MM.1S (cell line): ENCODE results near the gene HECW1.

Source experiments
- DNase-seq: peaks from one replicate; pipeline ENCODE4 v3.0.0-alpha.2; 2015
- H2AFZ ChIP-seq: fragments of 300-600 bp; sonication (generic); 2 replicates; pipeline ENCODE4 v1.6.0; 2016; ENCODE audit warnings: antibody characterized with exemption, low read length
- H3F3A ChIP-seq: fragments of 300-600 bp; sonication (generic); 2 replicates; pipeline ENCODE4 v1.6.1; 2016; ENCODE audit warnings: mild to moderate bottlenecking, antibody characterized with exemption, low read length, moderate library complexity, mixed read lengths; ENCODE audit not compliant: insufficient read depth
- H3K27ac ChIP-seq: fragments of 300-600 bp; sonication (generic); 2 replicates; pipeline ENCODE4 v1.5.1; 2016; ENCODE audit warnings: mild to moderate bottlenecking, low read length
- H3K27me3 ChIP-seq: fragments of 300-600 bp; sonication (generic); replicated peaks from 2 replicates; pipeline ENCODE4 v1.6.0; 2016; ENCODE audit warnings: low read length; ENCODE audit not compliant: insufficient read depth
- H3K36me3 ChIP-seq: fragments of 300-600 bp; sonication (generic); replicated peaks from 2 replicates; pipeline ENCODE4 v1.6.1; 2016; ENCODE audit warnings: mild to moderate bottlenecking, low read length, mixed read lengths; ENCODE audit not compliant: insufficient read depth
- H3K4me1 ChIP-seq: fragments of 300-600 bp; sonication (generic); 2 replicates; pipeline ENCODE4 v1.6.1; 2016; ENCODE audit warnings: low read length, mixed read lengths
- H3K4me2 ChIP-seq: fragments of 300-600 bp; sonication (generic); 2 replicates; pipeline ENCODE4 v1.6.0; 2016; ENCODE audit warnings: low read depth, low read length
- H3K4me3 ChIP-seq: fragments of 300-600 bp; sonication (generic); 2 replicates; pipeline ENCODE4 v1.5.1; 2016; ENCODE audit warnings: low read length, mixed read lengths
- H3K79me2 ChIP-seq: fragments of 300-600 bp; sonication (generic); 2 replicates; pipeline ENCODE4 v1.6.1; 2016; ENCODE audit warnings: mixed run types, low read length, mixed read lengths
- H3K9ac ChIP-seq: fragments of 300-600 bp; sonication (generic); 2 replicates; pipeline ENCODE4 v1.6.1; 2016; ENCODE audit warnings: low read length, mixed read lengths
- H3K9me2 ChIP-seq: fragments of 300-600 bp; sonication (generic); replicated peaks from 2 replicates; pipeline ENCODE4 v1.6.1; 2016; ENCODE audit warnings: mild to moderate bottlenecking, low read length, mixed read lengths; ENCODE audit not compliant: insufficient read depth
- H3K9me3 ChIP-seq: fragments of 300-600 bp; sonication (generic); replicated peaks from 2 replicates; pipeline ENCODE4 v1.6.1; 2016; ENCODE audit warnings: mild to moderate bottlenecking, low read length, mixed read lengths; ENCODE audit not compliant: insufficient read depth
- H4K20me1 ChIP-seq: fragments of 300-600 bp; sonication (generic); 2 replicates; pipeline ENCODE4 v1.6.1; 2016; ENCODE audit warnings: mild to moderate bottlenecking, low read length, moderate library complexity, mixed read lengths; ENCODE audit not compliant: insufficient read depth
- EZH2 ChIP-seq: fragments of 300-600 bp; sonication (generic); optimal IDR thresholded peaks from 2 replicates; pipeline ENCODE3; 2017; ENCODE audit warnings: low read depth, mild to moderate bottlenecking, antibody characterized with exemption, low read length, mixed read lengths
- EZH2phosphoT487 ChIP-seq: fragments of 300-600 bp; sonication (generic); IDR thresholded peaks from 2 replicates; pipeline ENCODE4 v1.6.1; 2018; ENCODE audit warnings: antibody characterized with exemption, low read length
- TF ChIP-seq, protein P1 (sequence below): fragments of 300-600 bp; sonication (generic); IDR thresholded peaks from 2 replicates; pipeline ENCODE4 v1.5.1; 2016; ENCODE audit warnings: antibody characterized with exemption, low read length, mixed read lengths

Gene HECW1

GRCh38 chr7:43077732-43078391 lies 34.6 kb upstream of the HECW1 start:
- DNase-seq: no peak
- Histone ChIP-seq H3K9ac (no peak overlapping the region), H3K36me3 (no peaks in the 10 kb centered on the region), H3K4me2 (no peak overlapping the region), H4K20me1 (no peaks in the 10 kb centered on the region), H2AFZ (no peak overlapping the region), H3K9me2 (no peaks in the 10 kb centered on the region), H3K4me1 (peaks cover 19% of the 10 kb centered on the region), H3K27ac (no peak overlapping the region), H3K9me3 (no peaks in the 10 kb centered on the region), H3K27me3 (no peaks in the 10 kb centered on the region), H3K4me3 (no peak overlapping the region), H3K79me2 (no peaks in the 10 kb centered on the region), H3F3A (peaks cover 12% of the 10 kb centered on the region)
- TF ChIP-seq EZH2: no peak
- TF ChIP-seq, protein P1, sequence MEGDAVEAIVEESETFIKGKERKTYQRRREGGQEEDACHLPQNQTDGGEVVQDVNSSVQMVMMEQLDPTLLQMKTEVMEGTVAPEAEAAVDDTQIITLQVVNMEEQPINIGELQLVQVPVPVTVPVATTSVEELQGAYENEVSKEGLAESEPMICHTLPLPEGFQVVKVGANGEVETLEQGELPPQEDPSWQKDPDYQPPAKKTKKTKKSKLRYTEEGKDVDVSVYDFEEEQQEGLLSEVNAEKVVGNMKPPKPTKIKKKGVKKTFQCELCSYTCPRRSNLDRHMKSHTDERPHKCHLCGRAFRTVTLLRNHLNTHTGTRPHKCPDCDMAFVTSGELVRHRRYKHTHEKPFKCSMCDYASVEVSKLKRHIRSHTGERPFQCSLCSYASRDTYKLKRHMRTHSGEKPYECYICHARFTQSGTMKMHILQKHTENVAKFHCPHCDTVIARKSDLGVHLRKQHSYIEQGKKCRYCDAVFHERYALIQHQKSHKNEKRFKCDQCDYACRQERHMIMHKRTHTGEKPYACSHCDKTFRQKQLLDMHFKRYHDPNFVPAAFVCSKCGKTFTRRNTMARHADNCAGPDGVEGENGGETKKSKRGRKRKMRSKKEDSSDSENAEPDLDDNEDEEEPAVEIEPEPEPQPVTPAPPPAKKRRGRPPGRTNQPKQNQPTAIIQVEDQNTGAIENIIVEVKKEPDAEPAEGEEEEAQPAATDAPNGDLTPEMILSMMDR: no peak
- TF ChIP-seq EZH2phosphoT487: no peak

GRCh38 chr7:43078794-43079193 lies 33.7 kb upstream of the HECW1 start:
- H3K9ac ChIP-seq: no peak overlapping the region
- no peak overlapping the region for H3K4me3 ChIP-seq
- no peak for DNase-seq
- no peak overlapping the region for H3K4me2 ChIP-seq
- H3F3A ChIP-seq: peaks cover 6% of the 10 kb centered on the region
- H3K9me3 ChIP-seq: no peaks in the 10 kb centered on the region
- no peaks in the 10 kb centered on the region for H3K27me3 ChIP-seq
- TF ChIP-seq, protein P1: no peak
- no peak for TF ChIP-seq EZH2phosphoT487
- TF ChIP-seq EZH2: no peak
- H3K36me3 ChIP-seq: no peaks in the 10 kb centered on the region
- H3K9me2 ChIP-seq: no peaks in the 10 kb centered on the region
- H3K79me2 ChIP-seq: no peaks in the 10 kb centered on the region
- H3K27ac ChIP-seq: no peak overlapping the region
- H2AFZ ChIP-seq: no peak overlapping the region
- no peaks in the 10 kb centered on the region for H4K20me1 ChIP-seq
- H3K4me1 ChIP-seq: peaks cover 12% of the 10 kb centered on the region; the same call in 1 of the 2 replicates

DNA sequence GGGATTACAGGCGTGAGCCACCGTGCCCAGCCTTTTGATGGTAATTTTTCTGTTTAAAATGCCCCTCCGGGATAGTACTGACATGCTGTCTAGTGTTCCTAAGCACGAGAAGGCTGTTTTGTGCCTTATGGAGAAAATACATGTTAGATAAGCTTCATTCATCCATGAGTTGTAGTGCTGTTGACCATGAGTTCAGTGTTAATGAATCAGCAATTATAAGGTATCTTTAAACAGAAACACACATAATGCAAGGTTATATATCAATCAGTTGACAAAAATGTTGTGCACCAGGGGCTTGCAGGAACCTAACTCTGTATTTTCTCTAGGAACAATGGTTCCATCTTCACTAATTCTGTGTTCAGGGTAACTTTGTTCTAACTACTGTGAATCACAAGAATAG lies 30.8 kb upstream of the HECW1 start:
- H4K20me1 ChIP-seq: no peaks in the 10 kb centered on the region
- no peak for DNase-seq
- H3K27me3 ChIP-seq: no peaks in the 10 kb centered on the region
- no peaks in the 10 kb centered on the region for H3K36me3 ChIP-seq
- H3F3A ChIP-seq: no peaks in the 10 kb centered on the region
- no peaks in the 10 kb centered on the region for H3K79me2 ChIP-seq
- TF ChIP-seq EZH2 (no peak), EZH2phosphoT487 (no peak)
- TF ChIP-seq, protein P1: no peak
- H3K9me2 ChIP-seq: no peaks in the 10 kb centered on the region
- no peak overlapping the region for H2AFZ ChIP-seq
- no peak overlapping the region for H3K4me3 ChIP-seq
- H3K27ac ChIP-seq: no peak overlapping the region
- no peak overlapping the region for H3K4me2 ChIP-seq
- H3K9ac ChIP-seq: no peak overlapping the region
- H3K9me3 ChIP-seq: no peaks in the 10 kb centered on the region
- peaks cover 8% of the 10 kb centered on the region for H3K4me1 ChIP-seq
